Neuronal stem cell (in vitro differentiated cells): ENCODE data around the gene C15orf39.

Source experiments
- DNase-seq: peaks from one replicate; pipeline ENCODE4 v3.0.0-alpha.2; 2013; ENCODE audit warnings: low spot score
- H2AFZ ChIP-seq: one replicate; pipeline ENCODE4 v1.6.1; 2013; ENCODE audit warnings: mild to moderate bottlenecking, low read length, inconsistent platforms
- H2AK5ac ChIP-seq: 2 replicates; pipeline ENCODE4 v1.6.1; 2013; ENCODE audit warnings: low read depth, mild to moderate bottlenecking, inconsistent platforms, low read length, moderate library complexity, mixed read lengths
- H2BK120ac ChIP-seq: 2 replicates; pipeline ENCODE4 v1.6.1; 2013; ENCODE audit warnings: low read depth, mild to moderate bottlenecking, inconsistent platforms, low read length, moderate library complexity, mixed read lengths
- H2BK12ac ChIP-seq: one replicate; pipeline ENCODE4 v1.6.1; 2013; ENCODE audit warnings: low read length, inconsistent platforms
- H2BK15ac ChIP-seq: 2 replicates; pipeline ENCODE4 v1.6.1; 2013; ENCODE audit warnings: mild to moderate bottlenecking, low read length, inconsistent platforms, mixed read lengths
- H2BK5ac ChIP-seq: one replicate; pipeline ENCODE4 v1.6.1; 2013; ENCODE audit warnings: inconsistent platforms, mild to moderate bottlenecking, low read length, moderate library complexity
- H3K14ac ChIP-seq: one replicate; pipeline ENCODE4 v1.6.1; 2013; ENCODE audit warnings: low read length, inconsistent platforms
- H3K18ac ChIP-seq: 2 replicates; pipeline ENCODE4 v1.6.1; 2013; ENCODE audit warnings: low read length, inconsistent platforms
- H3K23ac ChIP-seq: 2 replicates; pipeline ENCODE4 v1.6.1; 2013; ENCODE audit warnings: low read depth, mild to moderate bottlenecking, mixed read lengths, low read length, inconsistent platforms; ENCODE audit not compliant: poor library complexity
- H3K27ac ChIP-seq: replicated peaks from 3 replicates; pipeline ENCODE4 v1.5.1; 2013; ENCODE audit warnings: low read length, inconsistent platforms
- H3K27me3 ChIP-seq, 3 experiments: 2 replicates each; pipeline ENCODE4 v1.6.1; 2013; ENCODE audit warnings: low read length in 3 of 3, mild to moderate bottlenecking in 2 of 3, inconsistent platforms in 1 of 3, low read depth in 1 of 3, mixed read lengths in 1 of 3, moderate library complexity in 1 of 3; ENCODE audit not compliant: control insufficient read depth in 3 of 3, insufficient read depth in 3 of 3
- H3K36me3 ChIP-seq, 2 donors: replicated peaks in 1 of 2; 2 replicates each; pipeline ENCODE4 v1.6.1; 2013; ENCODE audit warnings: low read length in 2 of 2; ENCODE audit not compliant: control insufficient read depth in 2 of 2, insufficient read depth in 2 of 2
- H3K4ac ChIP-seq: 2 replicates; pipeline ENCODE4 v1.6.1; 2013; ENCODE audit warnings: inconsistent platforms, mild to moderate bottlenecking, low read length, moderate library complexity
- H3K4me1 ChIP-seq, 2 donors: 1 replicate in 1 of 2; 2 replicates in 1 of 2; pipeline ENCODE4 v1.6.1; 2013; ENCODE audit warnings: low read length in 2 of 2, low read depth in 1 of 2; ENCODE audit not compliant: control insufficient read depth in 2 of 2, insufficient read depth in 1 of 2
- H3K4me2 ChIP-seq: one replicate; pipeline ENCODE4 v1.6.1; 2013; ENCODE audit warnings: mild to moderate bottlenecking, low read length, inconsistent platforms; ENCODE audit not compliant: insufficient read depth, poor library complexity, severe bottlenecking
- H3K4me3 ChIP-seq, 2 donors: 2 replicates each; pipeline ENCODE4 v1.5.1; 2013; ENCODE audit warnings: low read length in 2 of 2, mild to moderate bottlenecking in 2 of 2, inconsistent platforms in 1 of 2, moderate library complexity in 1 of 2
- H3K79me1 ChIP-seq: one replicate; pipeline ENCODE4 v1.6.1; 2013; ENCODE audit warnings: low read depth, mild to moderate bottlenecking, inconsistent platforms, low read length, moderate library complexity
- H3K9ac ChIP-seq: one replicate; pipeline ENCODE4 v1.6.1; 2013; ENCODE audit warnings: mild to moderate bottlenecking, low read depth, low read length, inconsistent platforms; ENCODE audit not compliant: poor library complexity
- H3K9me3 ChIP-seq, 2 donors: replicated peaks in 1 of 2; 2 replicates each; pipeline versions ENCODE3 to v1.6.1; 2013; ENCODE audit warnings: low read length in 2 of 2, mild to moderate bottlenecking in 2 of 2, inconsistent platforms in 1 of 2, low read depth in 1 of 2, mixed read lengths in 1 of 2, moderate library complexity in 1 of 2; ENCODE audit not compliant: control insufficient read depth in 2 of 2, insufficient read depth in 1 of 2
- H4K8ac ChIP-seq: one replicate; pipeline ENCODE4 v1.6.1; 2013; ENCODE audit warnings: low read depth, mild to moderate bottlenecking, inconsistent platforms, low read length, moderate library complexity
- H4K91ac ChIP-seq: one replicate; pipeline ENCODE4 v1.6.1; 2013; ENCODE audit warnings: low read length, low read depth, mild to moderate bottlenecking, inconsistent platforms; ENCODE audit not compliant: poor library complexity
- WGBS, 2 donors: extraction: QIAGEN DNeasy Blood & Tissue Kit; methylation state at CpG; one replicate each; pipeline ENCODE4 v1.1.7; 2013; ENCODE audit warnings: missing lambda C conversion rate in 2 of 2, mixed read lengths in 1 of 2; ENCODE audit not compliant: insufficient read length in 2 of 2, insufficient replicate concordance in 1 of 2; ENCODE audit errors: extremely low coverage in 2 of 2; 5-methylcytosine and 5-hydroxymethylcytosine counted together

C15orf39 gene

DNA sequence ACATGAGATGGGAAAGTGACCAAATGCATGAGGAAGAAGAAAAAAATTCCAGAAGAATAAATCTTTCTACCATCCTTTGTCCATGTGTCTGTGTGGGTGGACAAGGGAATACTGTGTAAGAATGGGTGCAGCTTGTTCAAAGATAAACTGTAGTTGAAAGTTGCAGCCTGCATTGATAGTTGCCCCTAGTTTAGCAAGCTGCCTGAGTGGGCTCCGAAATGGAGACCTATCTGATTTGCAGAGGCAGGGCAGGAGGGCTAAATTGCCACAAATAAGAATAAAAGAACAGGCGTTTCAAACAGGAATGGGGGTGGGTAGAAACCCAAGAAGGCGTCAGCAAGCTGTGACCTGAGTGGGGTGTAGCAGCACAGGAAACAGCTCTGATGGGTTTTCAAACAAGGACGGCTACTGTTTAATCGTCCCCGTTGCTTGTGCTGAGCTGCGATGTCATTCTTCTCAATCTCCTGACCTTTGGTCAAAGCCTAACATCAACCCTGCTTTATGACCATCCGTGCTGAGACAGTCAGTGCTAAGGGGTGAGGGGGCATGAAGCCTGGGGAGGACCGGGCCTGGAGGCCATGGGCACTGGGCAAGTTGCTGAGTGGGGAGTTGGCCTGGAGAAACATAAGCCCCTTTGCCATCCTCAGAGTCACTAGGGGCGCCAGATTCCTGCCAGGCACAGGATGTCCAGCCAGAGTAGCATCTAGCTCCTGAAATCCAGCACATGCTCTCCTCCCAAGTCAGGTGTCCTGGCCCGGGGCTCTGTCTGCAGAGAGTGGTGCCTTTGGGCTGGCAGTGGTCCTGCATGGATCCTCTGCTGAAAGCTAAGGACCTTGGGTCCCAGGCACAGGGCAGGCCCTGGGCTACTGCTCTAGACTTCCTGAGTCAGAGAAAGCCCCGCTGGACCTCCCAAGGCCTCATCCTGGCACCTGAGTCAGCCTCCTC, 19.2 kb upstream of the C15orf39 start:
- Histone ChIP-seq H3K4me2 (no peak overlapping the region), H3K27me3 (peaks cover 0 to 31% (median 4%) of the 10 kb centered on the region in 3 experiments), H4K91ac (no peak overlapping the region), H2AFZ (peak overlapping the region; percentile 83), H2AK5ac (peak overlapping the region; percentile 81), H2BK12ac (no peak overlapping the region), H3K79me1 (no peaks in the 10 kb centered on the region), H3K4ac (peak overlapping the region; percentile 56), H3K18ac (peak overlapping the region; percentile 88), H3K27ac (no peak overlapping the region), H3K14ac (no peak overlapping the region), H3K9me3 (no peaks in the 10 kb centered on the region), H3K36me3 (no peaks in the 10 kb centered on the region), H3K4me1 (peaks cover 12 to 31% of the 10 kb centered on the region in 2 donors), H4K8ac (no peak overlapping the region), H3K23ac (no peak overlapping the region), H2BK15ac (peak overlapping the region; percentile 69), H2BK5ac (no peak overlapping the region), H3K4me3 (no peak overlapping the region), H3K9ac (no peak overlapping the region), H2BK120ac (no peak overlapping the region)
- no CpG with 5 or more reads among the region's 12 CpGs for WGBS, 2 donors
- no peak for DNase-seq

- H3K9me3 ChIP-seq = peaks cover 2% of the 10 kb centered on the region in 2 donors
- H4K8ac ChIP-seq = no peak overlapping the region
- peak overlapping the region; percentile 24 for H2AK5ac ChIP-seq
- no peak overlapping the region for H2BK120ac ChIP-seq
- H3K27me3 ChIP-seq = peaks cover 0 to 9% (median 0%) of the 10 kb centered on the region in 3 experiments
- no CpG with 5 or more reads among the region's 5 CpGs for WGBS, 2 donors
- H2BK5ac ChIP-seq = no peak overlapping the region
- H4K91ac ChIP-seq = no peak overlapping the region
- H3K4me3 ChIP-seq = no peak overlapping the region
- H3K4ac ChIP-seq = no peak overlapping the region
- H3K27ac ChIP-seq = no peak overlapping the region
- peaks cover 8 to 11% of the 10 kb centered on the region in 2 donors for H3K4me1 ChIP-seq
- no peak overlapping the region for H3K4me2 ChIP-seq
- no peak overlapping the region for H3K23ac ChIP-seq
- no peaks in the 10 kb centered on the region for H3K36me3 ChIP-seq
- H3K18ac ChIP-seq = peak overlapping the region; percentile 40
- DNase-seq = no peak
- H2BK12ac ChIP-seq = no peak overlapping the region
- H3K79me1 ChIP-seq = no peaks in the 10 kb centered on the region
- no peak overlapping the region for H2BK15ac ChIP-seq
- H3K9ac ChIP-seq = no peak overlapping the region
- H3K14ac ChIP-seq = no peak overlapping the region
- no peak overlapping the region for H2AFZ ChIP-seq
Measured at GRCh38 chr15:75185271-75186029, 16.2 kb upstream of the C15orf39 start.

DNA sequence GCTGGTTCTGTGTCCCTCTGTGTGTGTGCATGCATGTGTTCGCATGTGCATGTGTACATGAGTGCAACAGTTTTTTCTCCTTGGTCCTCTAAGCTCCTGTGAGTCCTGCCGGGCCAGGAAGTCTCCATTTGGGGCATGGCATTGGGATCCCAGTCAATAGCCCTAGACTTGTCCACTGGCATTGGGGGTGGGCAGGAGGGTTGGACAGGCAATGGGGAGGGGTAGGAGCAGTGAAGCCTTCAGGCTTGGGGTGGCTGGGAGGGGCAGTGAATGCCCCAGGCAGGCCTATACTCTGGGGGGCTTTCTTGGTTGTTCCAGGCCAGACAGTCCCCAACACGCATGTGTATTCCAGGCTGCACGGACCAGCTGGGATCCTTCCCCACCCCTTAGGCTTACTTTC, 15.6 kb upstream of the C15orf39 start:
- Histone ChIP-seq H4K8ac (no peak overlapping the region), H2BK5ac (no peak overlapping the region), H3K79me1 (no peaks in the 10 kb centered on the region), H4K91ac (no peak overlapping the region), H3K4ac (no peak overlapping the region), H2BK12ac (no peak overlapping the region), H3K9me3 (peaks cover 5 to 8% of the 10 kb centered on the region in 2 donors), H3K4me1 (peaks cover 8 to 9% of the 10 kb centered on the region in 2 donors), H3K27me3 (peaks cover 0 to 7% (median 0%) of the 10 kb centered on the region in 3 experiments), H2AFZ (no peak overlapping the region), H2AK5ac (peak overlapping the region; percentile 24), H3K27ac (no peak overlapping the region), H3K14ac (no peak overlapping the region), H3K4me2 (no peak overlapping the region), H3K23ac (no peak overlapping the region), H3K4me3 (no peak overlapping the region), H2BK120ac (no peak overlapping the region), H2BK15ac (no peak overlapping the region), H3K18ac (peak overlapping the region; percentile 40), H3K9ac (no peak overlapping the region), H3K36me3 (no peaks in the 10 kb centered on the region)
- WGBS, 2 donors = no CpG with 5 or more reads among the region's 4 CpGs
- DNase-seq = no peak

DNA sequence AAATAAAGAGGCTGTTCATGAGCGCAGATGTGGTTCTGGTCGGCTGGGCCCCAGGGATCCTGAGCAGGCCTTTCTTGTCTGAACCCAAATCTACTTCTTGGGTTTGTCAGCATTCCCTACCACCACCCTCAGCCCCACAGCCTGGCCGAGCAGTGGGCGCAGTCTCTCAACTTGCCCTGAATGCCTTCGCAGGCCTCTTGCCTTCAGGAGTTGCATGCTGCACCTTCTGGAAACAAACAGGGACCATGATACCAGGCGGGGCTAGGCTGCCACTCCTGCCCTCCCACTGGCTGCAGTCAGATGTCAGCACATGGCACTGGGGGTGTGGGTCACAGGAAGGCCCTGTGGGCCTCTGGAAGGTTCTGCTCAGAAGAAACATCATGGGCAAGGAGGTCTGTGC, 13.2 kb upstream of the C15orf39 start:
- no peak overlapping the region for H2AK5ac ChIP-seq
- no CpG with 5 or more reads among the region's 6 CpGs for WGBS, 2 donors

More for the DNA sequence above, 13.2 kb upstream of the C15orf39 start:
- Histone ChIP-seq H3K9ac (no peak overlapping the region), H2BK15ac (peak overlapping the region; percentile 96), H3K27ac (peak overlapping the region; percentile 28), H3K4me3 (no peak overlapping the region), H3K18ac (no peak overlapping the region), H3K23ac (no peak overlapping the region), H4K8ac (no peak overlapping the region), H3K14ac (peak overlapping the region; percentile 47), H2BK12ac (peak overlapping the region; percentile 82), H3K4ac (no peak overlapping the region), H3K4me2 (no peak overlapping the region), H2BK5ac (no peak overlapping the region), H3K4me1 (peaks cover 0 to 4% of the 10 kb centered on the region in 2 donors), H3K9me3 (peaks cover 8 to 9% of the 10 kb centered on the region in 2 donors), H3K27me3 (peaks cover 0 to 14% (median 0%) of the 10 kb centered on the region in 3 experiments), H3K79me1 (no peaks in the 10 kb centered on the region), H2AFZ (no peak overlapping the region), H2BK120ac (no peak overlapping the region), H3K36me3 (no peaks in the 10 kb centered on the region), H4K91ac (no peak overlapping the region)
- no peak for DNase-seq
